ENCODE results near the gene PPP4R2. TPM values are rescaled to one million over a fixed set of nuclear protein-coding genes. Genes with fewer than 3 reads are reported as not detected.

Gene PPP4R2
- 22.0 and 28.4 TPM in 2 replicates for total RNA-seq (2014; rRNA removed; shearing (Covaris generic); ENCODE audit: low replicate concordance)

- in situ Hi-C loops (cut with HindIII; ENCODE audit: low pct_unique_long_range_greater_than_20kb, low sequenced_read_pairs), result no loop called here
- peak; percentile 85 for DNase-seq (ENCODE audit: low read depth)
Observed at GRCh38 chr3:72996473-72997333, at the start of gene PPP4R2. TSS of gene PPP4R2 (plus strand) at chr3:72996811. CDS start at chr3:72997038, 227 bp downstream.

DNA sequence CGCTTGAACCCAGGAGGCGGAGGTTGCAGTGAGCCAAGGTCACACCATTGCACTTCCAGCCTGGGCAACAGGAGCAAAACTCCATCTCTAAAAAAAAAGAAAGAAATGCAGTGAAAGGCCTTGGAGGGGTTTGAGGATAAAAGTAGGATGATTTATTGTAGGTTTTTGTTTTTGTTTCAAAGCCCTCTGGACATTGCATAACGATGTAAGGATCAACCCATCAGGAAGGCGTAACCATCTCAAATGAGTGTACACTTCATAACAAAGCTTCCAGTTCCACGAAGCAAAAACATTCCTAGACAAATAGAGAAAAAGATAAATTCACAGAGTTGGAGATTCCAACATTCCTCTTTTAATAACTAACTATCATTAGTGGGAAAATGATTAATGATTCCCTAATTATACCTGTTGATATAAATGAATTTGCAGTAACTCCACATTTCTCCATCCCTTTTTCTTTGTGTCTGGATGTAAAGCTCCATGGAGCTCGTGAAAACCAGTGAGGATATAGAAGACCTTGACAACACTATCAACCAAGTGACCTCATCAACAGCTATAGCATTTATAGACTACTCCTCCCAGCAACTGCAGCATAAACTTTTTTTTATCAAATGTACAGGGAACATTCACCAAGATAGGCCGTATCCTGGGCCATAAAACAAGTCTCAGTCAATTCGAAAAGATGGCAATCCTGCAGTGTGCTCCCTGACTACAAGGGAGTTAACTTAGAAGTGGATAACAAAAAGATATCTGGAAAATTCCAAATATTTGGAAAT, 48.7 kb upstream of the PPP4R2 start:
- no peak for DNase-seq (ENCODE audit: low read depth)

GRCh38 chr3:72949016-72949415, 47.6 kb upstream of the PPP4R2 start:
- in situ Hi-C loops (cut with HindIII; ENCODE audit: low pct_unique_long_range_greater_than_20kb, low sequenced_read_pairs), result no loop called here
- no peak for DNase-seq (ENCODE audit: low read depth)

More for the DNA sequence above, 48.7 kb upstream of the PPP4R2 start:
- in situ Hi-C loops (cut with HindIII; ENCODE audit: low pct_unique_long_range_greater_than_20kb, low sequenced_read_pairs), result no loop called here

DNA sequence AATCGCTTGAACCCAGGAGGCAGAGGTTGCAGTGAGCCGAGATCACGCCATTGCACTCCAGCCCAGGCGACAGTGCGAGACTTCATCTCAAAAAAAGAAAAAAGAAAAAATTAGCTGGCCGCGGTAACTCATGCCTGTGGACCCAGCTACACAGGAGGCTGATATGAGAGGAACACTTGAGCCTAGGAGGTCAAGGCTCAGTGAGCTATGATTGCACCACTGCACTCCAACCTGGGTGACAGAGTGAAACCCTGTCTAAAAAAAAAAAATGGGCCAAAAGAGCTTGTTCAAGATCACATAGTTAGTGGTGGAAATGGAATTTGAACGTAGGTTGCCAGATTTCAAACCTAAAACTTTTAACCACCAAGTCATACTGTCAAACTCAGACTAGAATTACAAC, 46.2 kb upstream of the PPP4R2 start:
- DNase-seq (ENCODE audit: low read depth), result no peak
- in situ Hi-C loops (cut with HindIII; ENCODE audit: low pct_unique_long_range_greater_than_20kb, low sequenced_read_pairs), result no loop called here

- in situ Hi-C loops (cut with HindIII; ENCODE audit: low pct_unique_long_range_greater_than_20kb, low sequenced_read_pairs), result no loop called here
- no peak for DNase-seq (ENCODE audit: low read depth)
Observed at GRCh38 chr3:72950801-72951200, 45.8 kb upstream of the PPP4R2 start.

DNA sequence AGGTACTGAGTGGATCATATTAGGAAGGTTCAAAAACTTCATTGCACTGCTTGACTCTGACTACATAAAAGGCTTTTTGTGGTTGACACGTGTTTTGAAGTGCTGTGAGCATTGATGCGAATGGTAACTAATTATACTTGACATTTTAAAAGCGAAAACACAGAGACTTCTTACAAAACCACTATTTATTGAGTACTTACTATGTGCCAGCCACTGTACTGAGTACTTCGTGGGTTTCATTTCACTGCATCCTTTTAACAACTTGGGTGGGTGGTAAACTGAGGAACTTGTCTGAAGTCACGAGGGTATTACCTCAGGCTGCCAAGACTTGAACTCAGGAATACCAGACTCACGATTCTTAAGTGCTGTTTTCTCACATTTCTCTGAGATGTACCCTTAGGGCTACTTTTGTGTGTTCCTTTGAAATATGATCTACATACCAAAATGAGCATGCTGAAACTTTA, 45.3 kb upstream of the PPP4R2 start:
- in situ Hi-C loops (cut with HindIII; ENCODE audit: low pct_unique_long_range_greater_than_20kb, low sequenced_read_pairs), result no loop called here

DNA sequence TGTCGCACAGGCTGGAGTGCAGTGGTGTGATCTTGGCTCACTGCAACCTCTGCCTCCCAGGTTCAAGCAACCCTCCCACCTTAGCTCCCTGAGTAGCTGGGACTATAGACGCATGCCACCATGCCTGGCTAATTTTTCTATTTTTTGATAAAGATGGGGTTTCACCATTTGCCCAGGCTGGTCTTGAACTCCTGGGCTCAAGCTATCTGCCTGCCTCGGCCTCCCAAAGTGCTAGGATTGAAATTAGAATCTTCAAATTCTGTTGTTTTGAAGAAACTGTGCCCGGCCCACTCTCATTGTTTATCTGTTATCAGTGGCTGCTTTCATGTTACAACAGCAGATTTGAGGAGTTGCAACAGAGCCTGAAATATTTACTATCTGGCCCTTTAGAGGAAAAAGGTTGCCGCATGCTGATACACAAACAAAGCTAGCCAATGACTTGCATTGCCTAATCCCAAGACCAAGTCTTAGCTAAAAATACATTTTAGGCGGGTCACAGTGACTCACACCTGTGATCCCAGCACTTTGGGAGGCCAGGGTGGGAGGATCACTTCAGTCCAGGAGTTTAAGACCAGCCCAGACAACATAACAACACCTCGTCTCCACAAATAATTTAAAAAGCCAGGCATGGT, 43.2 kb upstream of the PPP4R2 start:
- in situ Hi-C loops (cut with HindIII; ENCODE audit: low pct_unique_long_range_greater_than_20kb, low sequenced_read_pairs), result no loop called here
- no peak for DNase-seq (ENCODE audit: low read depth)

More for the DNA sequence above, 45.3 kb upstream of the PPP4R2 start:
- DNase-seq (ENCODE audit: low read depth), result no peak

GRCh38 chr3:72957297-72957696, 39.3 kb upstream of the PPP4R2 start:
- no peak for DNase-seq (ENCODE audit: low read depth)
- in situ Hi-C loops (cut with HindIII; ENCODE audit: low pct_unique_long_range_greater_than_20kb, low sequenced_read_pairs), result no loop called here

GRCh38 chr3:72959336-72959735, 37.3 kb upstream of the PPP4R2 start:
- no peak for DNase-seq (ENCODE audit: low read depth)
- in situ Hi-C loops (cut with HindIII; ENCODE audit: low pct_unique_long_range_greater_than_20kb, low sequenced_read_pairs), result no loop called here

DNA sequence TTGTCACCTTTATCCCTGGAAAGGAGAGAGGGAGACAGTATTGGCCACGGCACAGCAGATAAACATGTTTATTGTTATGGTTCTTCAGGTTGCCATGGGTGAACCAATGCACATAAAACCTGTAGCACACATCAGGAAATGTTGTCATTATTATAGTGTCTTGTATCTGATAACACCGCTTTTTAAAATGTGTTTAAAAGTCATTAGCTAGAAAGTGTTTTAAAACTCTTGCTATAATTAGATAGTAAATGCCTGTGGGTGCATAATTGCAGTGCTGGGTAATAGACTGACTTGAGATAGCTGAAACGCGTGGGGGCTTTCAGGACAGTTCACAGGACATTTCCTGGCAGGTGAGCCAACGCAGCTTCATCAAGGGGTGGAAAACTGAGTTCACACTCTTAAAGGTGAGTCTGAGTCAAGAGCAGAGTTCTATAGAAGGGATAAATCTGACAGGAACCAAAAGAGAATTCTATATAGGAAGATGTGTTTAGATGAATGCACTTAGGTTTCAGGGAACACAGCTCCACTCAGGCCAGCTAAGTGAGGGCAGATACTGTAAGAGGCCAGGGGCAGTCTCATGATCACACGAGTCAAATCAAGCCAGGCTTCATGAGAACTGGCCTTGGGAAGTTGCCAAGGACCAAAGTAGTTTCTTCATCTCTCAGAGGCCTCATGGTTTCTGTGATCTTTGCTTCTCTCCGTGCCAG, 35.6 kb upstream of the PPP4R2 start:
- no peak for DNase-seq (ENCODE audit: low read depth)
- in situ Hi-C loops (cut with HindIII; ENCODE audit: low pct_unique_long_range_greater_than_20kb, low sequenced_read_pairs), result no loop called here

DNA sequence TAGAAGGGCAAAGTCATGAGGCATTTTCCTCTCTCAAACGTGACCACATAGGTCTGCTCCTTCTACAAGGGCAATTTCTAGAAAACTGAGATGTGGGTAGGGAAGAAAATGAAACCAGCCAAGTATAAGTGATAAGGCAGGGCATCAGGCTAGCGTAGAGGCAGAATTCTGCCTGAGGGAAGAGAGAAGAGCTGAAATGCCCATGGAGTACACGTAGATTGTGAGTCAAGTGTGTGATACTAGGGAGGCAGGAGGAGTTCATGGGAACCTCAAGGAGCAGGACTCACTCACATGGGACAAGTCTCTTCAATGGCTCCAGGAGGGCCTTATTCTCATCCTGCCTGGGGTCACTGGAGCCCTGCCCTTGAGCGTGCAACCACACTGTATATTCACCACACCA, 34.9 kb upstream of the PPP4R2 start:
- in situ Hi-C loops (cut with HindIII; ENCODE audit: low pct_unique_long_range_greater_than_20kb, low sequenced_read_pairs), result no loop called here
- DNase-seq (ENCODE audit: low read depth), result no peak

DNA sequence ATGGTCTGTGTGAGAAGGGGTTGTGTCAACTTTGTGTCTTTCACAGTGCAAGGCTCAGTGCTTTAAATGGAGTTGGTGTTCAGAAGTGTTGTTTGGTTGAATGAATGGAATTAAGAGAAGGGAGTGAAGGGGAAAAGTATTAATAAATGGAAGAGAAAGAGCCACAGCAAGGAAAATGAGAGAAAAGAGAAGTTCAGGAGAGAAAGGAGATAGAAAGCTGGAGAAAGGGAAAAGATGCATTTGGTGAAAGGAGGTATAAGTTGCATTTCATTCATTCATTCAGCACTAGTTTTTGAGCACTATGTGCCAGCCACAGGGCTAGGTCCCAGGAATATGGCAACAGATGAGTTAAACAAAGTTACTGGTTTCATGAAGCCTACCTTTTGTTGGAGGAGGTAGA, 34.3 kb upstream of the PPP4R2 start:
- DNase-seq (ENCODE audit: low read depth), result no peak
- in situ Hi-C loops (cut with HindIII; ENCODE audit: low pct_unique_long_range_greater_than_20kb, low sequenced_read_pairs), result no loop called here

- DNase-seq (ENCODE audit: low read depth), result no peak
- in situ Hi-C loops (cut with HindIII; ENCODE audit: low pct_unique_long_range_greater_than_20kb, low sequenced_read_pairs), result no loop called here
Observed at GRCh38 chr3:72964633-72965032, 32.0 kb upstream of the PPP4R2 start.

DNA sequence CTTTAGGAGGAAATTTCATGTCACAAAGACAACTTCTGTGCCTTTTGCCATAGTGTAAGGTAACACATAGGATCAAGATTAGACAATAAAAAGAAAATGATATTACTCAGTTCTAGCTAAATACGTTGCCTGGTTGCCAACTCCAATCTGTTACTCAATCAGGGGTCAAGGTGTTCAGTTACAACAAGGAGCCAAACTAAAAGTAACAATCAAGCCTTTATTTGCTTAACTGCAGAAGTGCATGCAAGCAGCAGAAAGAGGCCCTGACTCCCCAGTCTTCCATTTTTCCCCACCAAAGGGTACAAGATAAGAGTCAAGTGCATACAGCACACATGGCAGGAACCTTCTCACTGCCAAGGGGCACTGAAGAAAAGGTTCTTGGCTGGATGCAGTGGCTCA, 28.3 kb upstream of the PPP4R2 start:
- in situ Hi-C loops (cut with HindIII; ENCODE audit: low pct_unique_long_range_greater_than_20kb, low sequenced_read_pairs), result no loop called here
- DNase-seq (ENCODE audit: low read depth), result no peak

GRCh38 chr3:72969766-72970165, 26.8 kb upstream of the PPP4R2 start:
- in situ Hi-C loops (cut with HindIII; ENCODE audit: low pct_unique_long_range_greater_than_20kb, low sequenced_read_pairs), result no loop called here
- no peak for DNase-seq (ENCODE audit: low read depth)

DNA sequence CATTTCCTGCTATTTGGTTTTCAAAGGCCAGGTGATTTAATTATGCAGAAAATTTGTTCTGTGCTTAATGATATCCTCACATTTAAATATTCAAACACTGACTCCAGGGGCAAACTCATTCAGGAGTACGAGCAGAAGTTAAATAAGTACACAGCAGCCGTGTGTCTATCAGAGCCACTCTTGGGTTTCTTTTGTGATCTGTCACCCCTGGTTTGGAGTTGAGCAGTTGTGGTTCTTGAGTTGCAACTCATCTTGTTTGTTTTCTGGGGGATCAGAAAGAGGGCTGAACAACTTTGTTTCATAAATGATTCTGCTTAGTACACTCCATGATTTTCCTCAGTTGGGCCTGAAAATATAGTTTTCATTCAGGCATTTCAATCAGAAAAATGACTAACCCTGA, 25.7 kb upstream of the PPP4R2 start:
- no peak for DNase-seq (ENCODE audit: low read depth)
- in situ Hi-C loops (cut with HindIII; ENCODE audit: low pct_unique_long_range_greater_than_20kb, low sequenced_read_pairs), result no loop called here

GRCh38 chr3:72972706-72973030, 23.9 kb upstream of the PPP4R2 start:
- in situ Hi-C loops (cut with HindIII; ENCODE audit: low pct_unique_long_range_greater_than_20kb, low sequenced_read_pairs), result no loop called here
- DNase-seq (ENCODE audit: low read depth), result no peak

DNA sequence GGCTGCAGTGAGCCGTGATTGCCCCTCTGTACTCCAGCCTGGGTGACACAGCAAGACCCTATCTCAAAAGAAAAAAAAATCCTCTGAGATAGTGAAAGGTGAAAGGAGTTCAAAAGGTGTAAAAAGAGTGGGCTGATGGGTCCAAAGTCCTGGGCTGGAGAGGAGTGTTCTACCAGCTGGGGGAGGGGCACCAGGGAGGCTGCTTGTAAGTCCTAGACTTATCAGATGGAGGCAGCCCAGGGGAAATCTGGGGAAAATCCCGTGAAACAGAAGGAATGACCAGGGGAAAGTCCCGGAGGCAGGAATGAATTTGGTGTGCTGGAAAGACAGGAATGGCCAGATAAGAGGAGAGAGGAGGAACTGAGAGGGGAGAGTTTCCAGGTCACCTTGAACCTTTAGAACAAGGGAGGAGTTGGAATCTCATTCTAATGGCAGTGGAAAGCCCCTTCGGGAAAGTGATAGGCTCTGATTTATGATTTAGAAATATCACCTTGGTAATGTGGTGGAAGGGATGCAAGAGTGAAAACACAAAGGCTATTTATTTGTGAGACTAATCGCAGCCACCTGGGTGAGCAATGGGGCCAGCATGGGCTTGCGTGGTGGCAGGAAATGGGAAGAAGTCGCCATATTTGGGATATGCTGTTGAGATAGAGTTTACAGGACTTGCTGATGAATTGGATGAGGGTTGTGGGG, 23.4 kb upstream of the PPP4R2 start:
- in situ Hi-C loops (cut with HindIII; ENCODE audit: low pct_unique_long_range_greater_than_20kb, low sequenced_read_pairs), result no loop called here
- peak; percentile 51 for DNase-seq (ENCODE audit: low read depth)
